GM18868 (cell line): ENCODE results near the gene PNMA8A.
"Not testable (repeated sequence)": the region's sequence is repeated elsewhere in the genome, so short reads cannot be mapped to it uniquely, and the experiment has no call there.

Experiments
- ATAC-seq: cut with Tn5 transposase; IDR thresholded peaks from one replicate; pipeline ENCODE4 v1.9.1; 2021; ENCODE audit warnings: mild to moderate bottlenecking, moderate library complexity; ENCODE audit not compliant: unreplicated experiment

Gene PNMA8A

DNA sequence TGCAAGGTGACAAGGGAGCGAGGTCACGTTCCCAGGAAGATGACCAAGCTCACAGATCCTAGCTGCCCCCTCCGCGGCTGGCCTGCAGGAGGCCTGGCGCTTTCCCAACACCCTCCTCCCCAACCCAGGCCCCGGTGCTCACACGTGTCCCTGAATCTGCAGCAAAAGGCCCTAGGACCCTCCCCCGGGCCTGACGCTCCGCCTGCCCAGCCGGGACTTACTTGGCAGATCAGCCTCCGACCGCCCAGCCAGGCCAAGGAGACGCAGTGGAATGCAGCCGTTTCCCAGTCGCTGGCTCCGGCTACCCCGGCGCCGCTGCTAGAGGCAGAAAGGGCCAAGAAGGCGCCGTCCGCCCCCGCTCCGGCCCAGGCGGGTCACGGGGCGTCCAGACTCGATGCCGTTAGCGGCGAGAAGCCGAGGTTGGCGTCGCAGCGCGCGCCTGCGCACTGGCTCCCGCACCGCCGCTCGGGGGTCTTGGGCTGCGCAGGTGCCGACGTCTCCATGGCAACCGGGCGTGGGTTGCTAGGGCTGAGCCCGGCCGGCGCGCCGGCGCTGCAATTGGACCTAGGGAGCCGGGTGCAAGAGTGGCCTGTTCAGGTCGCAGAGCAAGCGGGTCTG lies at the start of gene PNMA8A:
Gene PNMA8A, minus strand, starts transcription at position 448 of the 618 bp plus-strand sequence. CDS start 528 bp downstream, outside the sequence.
- ATAC-seq, result no peak

- ATAC-seq, result no peak
Measured at GRCh38 chr19:46520616-46521015, 49.3 kb upstream of the PNMA8A start.

GRCh38 chr19:46517471-46517870 lies 46.1 kb upstream of the PNMA8A start:
- no peak for ATAC-seq

DNA sequence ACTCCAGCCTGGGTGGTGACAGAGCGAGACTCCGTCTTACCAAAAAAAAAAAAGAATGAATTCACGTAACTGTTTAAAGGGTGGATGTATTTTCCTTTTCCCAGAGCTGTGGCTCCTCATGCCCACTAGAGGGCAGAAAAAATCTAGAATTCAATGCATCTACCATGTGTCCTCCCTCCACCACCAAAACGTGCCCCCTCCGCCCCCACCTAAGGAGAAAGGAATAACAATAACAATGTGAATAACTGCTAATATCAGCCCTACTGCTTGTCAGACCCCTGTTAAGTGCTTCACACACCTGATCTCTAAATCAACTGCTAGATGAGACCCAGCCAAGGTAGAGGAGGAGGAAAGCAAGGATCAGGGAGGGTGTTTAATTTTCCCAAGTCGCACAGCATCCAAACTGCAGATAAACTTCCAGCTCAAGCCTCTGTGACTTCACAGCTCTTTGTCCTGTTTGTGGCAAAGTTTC lies 44.6 kb upstream of the PNMA8A start:
- ATAC-seq, result no peak

GRCh38 chr19:46515290-46515609 lies 43.9 kb upstream of the PNMA8A start:
- no peak for ATAC-seq

- no peak for ATAC-seq
Measured at GRCh38 chr19:46514589-46515289, 43.4 kb upstream of the PNMA8A start.

DNA sequence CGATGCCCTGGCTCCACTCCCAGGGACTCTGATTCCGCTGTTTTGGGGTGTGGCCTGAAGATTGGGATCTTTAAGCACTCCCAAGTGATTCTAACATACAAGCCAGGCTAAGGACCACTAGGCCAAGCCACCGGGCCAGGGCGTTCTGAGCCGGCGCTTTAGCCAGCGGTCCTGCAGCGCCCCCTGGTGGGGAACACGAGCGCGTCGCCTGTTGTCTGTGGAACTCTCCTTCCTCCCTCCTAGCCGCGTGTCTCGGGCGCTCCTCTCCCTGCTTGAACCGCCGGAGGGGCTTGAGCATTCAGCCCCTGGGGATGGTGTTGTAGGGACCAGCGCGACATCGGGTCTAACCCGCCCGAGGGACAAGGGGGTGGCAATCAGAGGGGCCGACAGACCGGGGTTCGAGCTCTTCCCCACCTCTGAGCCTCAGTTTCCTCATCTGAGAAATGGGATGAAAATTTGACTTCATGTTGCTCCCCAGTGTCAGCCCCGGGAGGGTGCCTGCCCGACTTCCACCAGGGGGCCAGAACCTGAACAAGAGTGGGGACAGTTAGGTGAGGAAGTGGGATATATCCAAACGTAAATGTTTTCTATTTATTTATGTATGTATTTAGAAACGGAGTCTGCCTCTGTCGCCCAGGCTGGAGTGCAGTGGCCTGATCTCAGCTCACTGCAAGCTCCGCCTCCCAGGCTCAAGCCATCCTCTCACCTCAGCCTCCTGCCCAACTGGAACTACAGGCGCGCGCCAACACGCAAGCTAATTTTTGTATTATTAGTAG lies 42.3 kb upstream of the PNMA8A start:
- ATAC-seq, result no peak

GRCh38 chr19:46511237-46511636 lies 39.9 kb upstream of the PNMA8A start:
- no peak for ATAC-seq

DNA sequence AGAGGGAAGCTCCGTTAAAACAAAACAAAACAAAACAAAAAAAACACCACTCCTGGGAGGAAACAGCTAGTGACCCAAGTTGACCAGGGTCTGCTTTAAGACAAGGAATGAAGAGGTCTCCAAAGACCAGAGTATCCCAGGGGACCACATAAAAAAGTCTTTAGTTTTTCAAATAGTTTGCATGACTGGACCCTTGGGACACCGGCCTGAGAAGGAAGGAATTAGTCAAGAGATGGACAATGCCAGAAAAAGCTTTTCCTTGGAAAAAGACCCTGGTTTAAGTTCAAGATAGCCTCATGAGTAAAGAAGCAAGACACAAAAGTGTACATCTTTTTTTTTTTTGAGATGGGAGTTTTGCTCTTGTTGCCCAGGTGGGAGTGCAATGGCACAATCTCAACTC lies 36.8 kb upstream of the PNMA8A start:
- no peak for ATAC-seq

- no peak for ATAC-seq
Measured at GRCh38 chr19:46503848-46504453, 32.6 kb upstream of the PNMA8A start.

DNA sequence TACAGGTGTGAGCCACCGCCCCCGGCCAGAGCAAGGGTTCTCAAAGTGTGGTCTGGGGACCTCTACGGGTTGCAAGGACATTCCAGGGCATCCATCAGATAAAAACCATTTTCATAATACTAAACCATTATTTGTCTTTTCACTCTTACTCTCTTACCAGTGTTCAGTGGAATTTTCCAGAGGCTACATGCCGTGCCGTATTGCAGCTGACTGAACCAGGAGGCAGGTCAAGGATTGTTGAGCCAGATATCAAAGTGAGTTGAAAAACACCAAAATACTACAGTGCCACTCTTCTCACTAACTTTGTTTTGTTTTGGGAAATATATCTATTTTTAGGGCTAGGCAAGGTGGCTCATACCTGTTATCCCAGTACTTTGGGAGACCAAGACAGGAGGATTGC lies 31.5 kb upstream of the PNMA8A start:
- no peak for ATAC-seq

- no peak for ATAC-seq
Measured at GRCh38 chr19:46499692-46500091, 28.3 kb upstream of the PNMA8A start.

GRCh38 chr19:46497773-46498172 lies 26.4 kb upstream of the PNMA8A start:
- no peak for ATAC-seq

GRCh38 chr19:46496886-46497285 lies 25.5 kb upstream of the PNMA8A start:
- not testable (repeated sequence) for ATAC-seq

DNA sequence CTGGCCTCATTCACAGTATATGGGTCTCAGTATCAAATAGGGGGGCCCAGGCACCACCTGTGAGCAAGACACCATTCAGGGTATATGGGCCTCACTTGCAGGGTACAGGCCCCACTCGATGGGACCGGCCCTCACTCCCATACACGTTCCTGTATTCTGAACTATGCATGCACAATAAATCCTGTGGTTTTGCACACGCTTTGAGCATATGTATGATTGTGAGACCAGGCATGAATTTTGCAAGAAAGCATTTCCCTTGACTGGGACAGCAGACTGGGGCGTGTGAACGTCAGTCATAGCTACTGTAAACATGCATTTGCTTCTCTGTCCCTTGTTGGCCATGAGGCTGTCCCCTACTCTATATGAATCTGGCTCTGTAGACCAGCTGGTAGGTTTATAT lies 24.9 kb upstream of the PNMA8A start:
- no peak for ATAC-seq

GRCh38 chr19:46495786-46496099 lies 24.4 kb upstream of the PNMA8A start, which contains the start of gene PNMA8B:
Gene PNMA8B, minus strand, starts transcription at chr19:46495867. Its CDS starts 402 bp downstream, at chr19:46495465.
- ATAC-seq, result no peak

DNA sequence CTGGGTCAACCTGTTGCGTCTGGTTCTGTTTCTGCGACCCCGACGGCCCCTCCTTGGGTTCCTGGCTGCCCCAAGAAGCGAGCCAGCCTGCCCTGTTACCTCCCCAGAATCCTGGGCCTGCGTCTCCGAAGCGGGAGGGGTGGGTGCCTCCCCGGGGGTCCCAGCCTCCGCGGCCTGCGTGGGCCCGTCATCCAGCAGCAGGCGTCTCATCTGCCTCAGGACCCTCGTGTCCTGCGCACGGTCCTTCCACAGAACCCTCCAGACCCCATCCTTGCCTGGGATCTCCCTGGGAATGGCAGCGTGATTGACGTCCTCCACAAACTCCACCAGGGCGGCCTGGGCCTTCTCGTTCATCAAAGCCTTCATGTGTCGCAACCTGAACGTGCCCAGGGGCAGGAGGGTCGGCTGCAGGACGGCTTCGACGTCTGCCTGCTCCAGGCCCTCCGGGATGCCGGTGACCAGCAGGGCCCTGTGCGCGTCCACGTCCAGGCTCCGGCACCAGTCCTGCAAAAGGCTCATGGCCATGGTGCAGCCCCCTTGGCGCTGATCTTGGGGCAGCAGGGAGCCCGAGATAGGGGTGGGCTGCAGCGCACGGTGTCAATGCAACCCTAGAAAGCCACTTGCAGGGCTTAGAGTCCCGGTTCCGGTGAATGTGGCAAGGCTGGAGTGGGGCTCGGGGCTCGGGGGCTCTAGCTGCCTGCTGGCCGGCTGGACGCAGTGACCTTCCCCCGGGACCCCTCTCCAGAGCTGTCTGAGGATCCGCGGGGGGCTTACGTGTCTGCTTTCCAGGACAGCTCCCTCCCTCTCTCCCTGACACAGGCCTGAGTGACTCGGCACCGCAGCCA lies 23.8 kb upstream of the PNMA8A start:
- ATAC-seq, result no peak

GRCh38 chr19:46494146-46494940 lies 23.0 kb upstream of the PNMA8A start:
- no peak for ATAC-seq

DNA sequence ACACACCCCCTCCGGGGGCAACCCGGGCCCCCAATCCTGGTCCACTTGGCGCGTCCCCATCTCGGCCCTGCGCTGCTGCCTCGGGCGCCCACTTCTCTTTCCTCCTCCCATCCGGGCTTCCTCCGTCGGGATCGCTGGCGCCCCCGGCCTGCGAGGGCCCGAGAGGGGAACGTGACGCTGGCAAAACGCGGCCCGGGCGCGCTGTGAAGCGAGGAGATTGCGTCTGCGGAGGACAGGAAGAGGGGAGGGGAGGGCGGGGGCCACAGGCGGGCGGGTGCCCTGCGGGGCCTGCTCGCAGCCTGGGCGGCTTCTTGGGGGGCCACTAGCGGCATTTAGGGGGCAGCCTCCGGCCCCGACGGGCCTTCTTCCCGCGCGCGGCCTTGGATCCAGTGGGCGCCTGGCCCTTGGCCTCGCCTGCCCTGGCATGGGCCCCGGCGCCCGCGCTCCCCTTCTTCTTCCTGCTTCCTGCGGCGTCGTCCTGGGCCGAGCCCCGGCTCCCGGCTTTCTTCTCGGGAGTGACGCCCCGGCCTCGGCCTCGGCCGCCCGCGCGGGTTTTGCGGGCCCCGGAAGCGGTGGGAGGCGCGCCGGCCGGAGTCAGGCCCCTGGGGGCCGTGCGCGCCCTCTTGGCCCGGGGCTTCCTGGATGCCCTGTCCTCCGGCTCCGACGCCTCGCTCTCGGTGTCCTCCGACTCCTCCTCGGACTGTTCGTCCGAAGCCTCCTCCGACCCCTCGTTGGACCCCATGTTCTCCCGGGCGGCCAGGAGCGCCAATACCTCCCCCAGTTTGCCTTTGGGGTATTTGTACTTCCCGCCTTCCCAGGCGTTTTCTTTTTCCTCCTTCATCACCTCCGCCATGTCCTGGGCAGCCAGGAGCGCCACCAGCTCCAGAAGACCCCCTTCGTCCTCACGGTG lies 22.1 kb upstream of the PNMA8A start:
- ATAC-seq, result no peak
